Mammary epithelial cell (primary cell): ENCODE measurements around the gene LPP.

Experiments
- EZH2 ChIP-seq: IDR thresholded peaks from 2 replicates; pipeline ENCODE4 v1.6.1; 2012; ENCODE audit warnings: low read length, inconsistent platforms, borderline replicate concordance
- TF ChIP-seq, protein P1 (sequence below), 2 donors: IDR thresholded peaks in 1 of 2; conservative IDR thresholded peaks in 1 of 2; 2 replicates each; pipeline ENCODE4 v1.5.1; 2011 to 2012; ENCODE audit warnings: inconsistent platforms in 2 of 2, low read length in 2 of 2, mild to moderate bottlenecking in 2 of 2, control low read depth in 1 of 2, low read depth in 1 of 2; ENCODE audit not compliant: insufficient read depth in 1 of 2; ENCODE audit errors: extremely low read depth in 1 of 2

DNA sequence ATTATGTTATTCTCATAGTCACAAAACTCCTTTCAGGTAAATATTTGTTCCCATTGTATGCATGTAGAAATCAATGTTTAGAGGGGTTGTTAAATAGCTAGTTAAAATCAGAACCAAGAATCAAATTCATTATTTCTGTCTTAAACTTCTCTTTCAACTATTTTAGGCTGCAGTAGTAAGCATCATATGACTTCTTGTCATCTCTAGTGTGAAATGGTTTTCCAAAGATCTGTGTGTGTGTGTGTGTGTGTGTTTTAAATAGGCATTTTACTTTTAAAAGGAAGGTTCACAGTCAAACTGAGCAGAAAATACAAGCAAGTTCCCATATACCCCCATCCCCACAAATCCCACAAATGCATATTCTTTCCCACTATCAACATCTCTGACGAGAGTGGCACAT is 506.5 kb downstream of the LPP start:
- no peak for TF ChIP-seq EZH2
- TF ChIP-seq, protein P1, sequence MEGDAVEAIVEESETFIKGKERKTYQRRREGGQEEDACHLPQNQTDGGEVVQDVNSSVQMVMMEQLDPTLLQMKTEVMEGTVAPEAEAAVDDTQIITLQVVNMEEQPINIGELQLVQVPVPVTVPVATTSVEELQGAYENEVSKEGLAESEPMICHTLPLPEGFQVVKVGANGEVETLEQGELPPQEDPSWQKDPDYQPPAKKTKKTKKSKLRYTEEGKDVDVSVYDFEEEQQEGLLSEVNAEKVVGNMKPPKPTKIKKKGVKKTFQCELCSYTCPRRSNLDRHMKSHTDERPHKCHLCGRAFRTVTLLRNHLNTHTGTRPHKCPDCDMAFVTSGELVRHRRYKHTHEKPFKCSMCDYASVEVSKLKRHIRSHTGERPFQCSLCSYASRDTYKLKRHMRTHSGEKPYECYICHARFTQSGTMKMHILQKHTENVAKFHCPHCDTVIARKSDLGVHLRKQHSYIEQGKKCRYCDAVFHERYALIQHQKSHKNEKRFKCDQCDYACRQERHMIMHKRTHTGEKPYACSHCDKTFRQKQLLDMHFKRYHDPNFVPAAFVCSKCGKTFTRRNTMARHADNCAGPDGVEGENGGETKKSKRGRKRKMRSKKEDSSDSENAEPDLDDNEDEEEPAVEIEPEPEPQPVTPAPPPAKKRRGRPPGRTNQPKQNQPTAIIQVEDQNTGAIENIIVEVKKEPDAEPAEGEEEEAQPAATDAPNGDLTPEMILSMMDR (conservative IDR thresholded peaks at IDR 0.05 in 1 of 2, IDR thresholded peaks at IDR 0.05 in 1 of 2; ENCODE audit: extremely low read depth in 1 of 2, insufficient read depth in 1 of 2, low read depth in 1 of 2, low read length in 2 of 2) = no peak
